ENCODE measurements around the gene TEKT1.

- no peak for TF ChIP-seq CTCF (IDR thresholded peaks at IDR 0.05; ENCODE audit: insufficient read depth, low read depth, low read length)
- TF ChIP-seq EZH2 (IDR thresholded peaks at IDR 0.05; ENCODE audit: insufficient read depth, low read length): no peak
Measured at GRCh38 chr17:6782244-6782643, 49.3 kb downstream of the TEKT1 start.
